CD4-positive, alpha-beta memory T cell (primary cell): ENCODE data around the gene PMVK. TPM values are rescaled to one million over a fixed set of nuclear protein-coding genes. Genes with fewer than 3 reads are reported as not detected.
A peak's percentile ranks its signal among the peaks of the same experiment; 100 is the strongest.

Source experiments
- CTCF ChIA-PET: fragments of 350-600 bp; sonication (Branson Sonifier 250); formaldehyde crosslinking; loops from one replicate; lab custom pipeline; 2021; ENCODE audit warnings: inconsistent platforms; ENCODE audit not compliant: partially characterized antibody; lab: Charles Lee
- POLR2A ChIA-PET: fragments of 350-600 bp; sonication (Branson Sonifier 250); formaldehyde crosslinking; loops from one replicate; lab custom pipeline; 2021; ENCODE audit not compliant: partially characterized antibody; lab: Charles Lee
- DNase-seq, 5 donors: peaks; one replicate each; pipeline versions ENCODE4 v3.0.0 to v3.0.0-alpha.2; 2020 to 2022; ENCODE audit warnings: mixed read lengths in 1 of 5
- H3K27ac ChIP-seq: one replicate; pipeline ENCODE4 v1.7.0; 2013; ENCODE audit warnings: low read depth, low read length
- H3K27me3 ChIP-seq: 2 replicates; pipeline ENCODE4 v1.7.0; 2013; ENCODE audit warnings: mild to moderate bottlenecking, low read length, moderate library complexity; ENCODE audit not compliant: insufficient read depth
- H3K36me3 ChIP-seq: 2 replicates; pipeline ENCODE4 v1.7.0; 2013; ENCODE audit warnings: mild to moderate bottlenecking, low read length, moderate library complexity; ENCODE audit not compliant: insufficient read depth
- H3K4me1 ChIP-seq: 2 replicates; pipeline ENCODE4 v1.7.0; 2013; ENCODE audit warnings: mild to moderate bottlenecking, low read length, moderate library complexity; ENCODE audit not compliant: insufficient read depth
- H3K4me3 ChIP-seq, 2 donors: one replicate each; pipeline ENCODE4 v1.7.0; 2013; ENCODE audit warnings: low read length in 2 of 2, mild to moderate bottlenecking in 1 of 2
- H3K9me3 ChIP-seq, 2 donors: one replicate each; pipeline ENCODE4 v1.7.0; 2013; ENCODE audit warnings: low read length in 2 of 2, control low read depth in 1 of 2; ENCODE audit not compliant: control insufficient read depth in 1 of 2
- H3K27ac Mint-ChIP-seq, 7 donors: one replicate each; pipeline ENCODE4 v1.8.0; 2020 to 2021; ENCODE audit warnings: mixed read lengths in 7 of 7, mild to moderate bottlenecking in 6 of 7, inconsistent platforms in 3 of 7, moderate library complexity in 3 of 7
- H3K27me3 Mint-ChIP-seq, 2 donors: one replicate each; pipeline ENCODE4 v1.8.0; 2020 to 2021; ENCODE audit warnings: mixed read lengths in 2 of 2
- H3K36me3 Mint-ChIP-seq, 2 donors: one replicate each; pipeline ENCODE4 v1.8.0; 2020 to 2021; ENCODE audit warnings: mixed read lengths in 2 of 2, inconsistent platforms in 1 of 2, mild to moderate bottlenecking in 1 of 2
- H3K4me1 Mint-ChIP-seq, 4 donors: one replicate each; pipeline ENCODE4 v1.8.0; 2020 to 2021; ENCODE audit warnings: mixed read lengths in 4 of 4, mild to moderate bottlenecking in 1 of 4
- H3K4me3 Mint-ChIP-seq, 8 donors: one replicate each; pipeline ENCODE4 v1.8.0; 2020 to 2021; ENCODE audit warnings: mixed read lengths in 8 of 8, mild to moderate bottlenecking in 7 of 8, moderate library complexity in 6 of 8, inconsistent platforms in 3 of 8
- H3K9me3 Mint-ChIP-seq, 8 donors: one replicate each; pipeline ENCODE4 v1.8.0; 2020 to 2021; ENCODE audit warnings: mixed read lengths in 8 of 8, mild to moderate bottlenecking in 5 of 8, inconsistent platforms in 3 of 8, moderate library complexity in 1 of 8
- intact Hi-C: fragments of 100-400 bp; cut with micrococcal nuclease; formaldehyde crosslinking; loops from one replicate; pipeline ENCODE4 v1.15.1; 2023
- polyA plus RNA-seq, 2 donors: library from polyadenylated mRNA; unstranded; fragments of 300-500 nt; fragmentation: Illumina TruSeq; gene quantifications; one replicate each; pipeline ENCODE4 v1.2.3, GENCODE V29; 2021
- total RNA-seq, 2 experiments: library from RNA; stranded (reverse); gene quantifications; one replicate each; pipeline ENCODE4 v1.2.3, GENCODE V29; 2021

The PMVK gene
- total and polyA plus RNA-seq, 4 experiments from 2014 or later, result 17.6 to 87.0 (median 41.4) TPM

- ChIA-PET POLR2A (interaction anchor here (0.8 to 1.8 kb wide), 8 partner anchors 9 to 381 kb away, joined by 3 to 6 read pairs (median 4); partner anchors contain the start of genes CKS1B and FLAD1), CTCF (interaction anchor here (0.6 to 8.0 kb wide), 9 partner anchors 13 to 381 kb away, joined by 3 to 65 read pairs (median 3); partner anchors contain the start of genes PBXIP1 and PYGO2)
- no peaks in the 10 kb centered on the region for H3K9me3 ChIP-seq
- H3K36me3 Mint-ChIP-seq, result peaks cover 0 to 30% of the 10 kb centered on the region in 2 donors
- no peaks in the 10 kb centered on the region for H3K27me3 ChIP-seq
- no peaks in the 10 kb centered on the region for H3K27me3 Mint-ChIP-seq
- intact Hi-C loops, result no loop called here
- H3K4me1 Mint-ChIP-seq, result peaks cover 53 to 92% (median 73%) of the 10 kb centered on the region in 4 donors
- H3K27ac ChIP-seq, result peak overlapping the region; percentile 82
- H3K9me3 Mint-ChIP-seq, result peaks cover 0 to 2% (median 0%) of the 10 kb centered on the region in 8 donors
- DNase-seq, result no peak
- H3K4me3 Mint-ChIP-seq, result peak overlapping the region in 7 of 8 donors; percentile 36 to 70 (median 63)
- no peak overlapping the region for H3K4me3 ChIP-seq
- H3K27ac Mint-ChIP-seq, result peak overlapping the region; percentile 90 to 97 (median 93)
- peaks cover 87% of the 10 kb centered on the region for H3K4me1 ChIP-seq
- peaks cover 14% of the 10 kb centered on the region for H3K36me3 ChIP-seq
Observed at GRCh38 chr1:154940213-154940560, 3.7 kb upstream of the PMVK start.

- Mint-ChIP-seq H3K27ac (peak overlapping the region; percentile 92 to 100 (median 97)), H3K27me3 (no peaks in the 10 kb centered on the region), H3K9me3 (no peaks in the 10 kb centered on the region), H3K4me3 (peak overlapping the region; percentile 55 to 99 (median 71)), H3K36me3 (peaks cover 0 to 19% of the 10 kb centered on the region in 2 donors), H3K4me1 (peaks cover 51 to 90% (median 77%) of the 10 kb centered on the region in 4 donors)
- peak overlapping the region; percentile 96 for H3K27ac ChIP-seq
- POLR2A ChIA-PET, result interaction anchor here (0.6 to 4.0 kb wide), 8 partner anchors 10 to 379 kb away, joined by 3 to 51 read pairs (median 14); partner anchors contain the start of genes FLAD1 and PYGO2
- DNase-seq, result no peak
- no peaks in the 10 kb centered on the region for H3K9me3 ChIP-seq
- intact Hi-C loops, result loop anchor here (5.0 kb wide), 2 partner anchors 383 to 462 kb away; partner anchors contain the start of gene RUSC1
- no peaks in the 10 kb centered on the region for H3K27me3 ChIP-seq
- H3K36me3 ChIP-seq, result peaks cover under 1% of the 10 kb centered on the region
- H3K4me3 ChIP-seq, result no peak overlapping the region
- H3K4me1 ChIP-seq, result peaks cover 76% of the 10 kb centered on the region
- CTCF ChIA-PET, result interaction anchor here (0.7 to 8.0 kb wide), 5 partner anchors 14 to 379 kb away, joined by 3 to 65 read pairs (median 7); partner anchors contain the start of genes PBXIP1 and PYGO2
Observed at GRCh38 chr1:154938604-154939399, 2.3 kb upstream of the PMVK start.

GRCh38 chr1:154937988-154938386, 1.5 kb upstream of the PMVK start:
- peak overlapping the region; percentile 97 to 100 (median 99) for H3K27ac Mint-ChIP-seq
- H3K9me3 Mint-ChIP-seq, result no peaks in the 10 kb centered on the region
- H3K4me3 ChIP-seq, result peak overlapping the region; percentile 51 to 93
- H3K27me3 Mint-ChIP-seq, result no peaks in the 10 kb centered on the region
- ChIA-PET POLR2A (interaction anchor here (0.6 to 4.0 kb wide), 11 partner anchors 10 to 378 kb away, joined by 3 to 51 read pairs (median 17); partner anchors contain the start of genes CKS1B, FLAD1, PYGO2 and SHC1), CTCF (interaction anchor here (0.7 to 8.0 kb wide), 6 partner anchors 15 to 378 kb away, joined by 3 to 65 read pairs (median 6); partner anchors contain the start of gene PBXIP1)
- H3K27ac ChIP-seq, result peak overlapping the region; percentile 96
- no peaks in the 10 kb centered on the region for H3K9me3 ChIP-seq
- H3K4me1 Mint-ChIP-seq, result peaks cover 47 to 83% (median 70%) of the 10 kb centered on the region in 4 donors
- H3K4me3 Mint-ChIP-seq, result peak overlapping the region; percentile 93 to 99 (median 97)
- H3K4me1 ChIP-seq, result peaks cover 68% of the 10 kb centered on the region
- no peaks in the 10 kb centered on the region for H3K27me3 ChIP-seq
- DNase-seq, result no peak
- no peaks in the 10 kb centered on the region for H3K36me3 ChIP-seq
- peaks cover 0 to 14% of the 10 kb centered on the region in 2 donors for H3K36me3 Mint-ChIP-seq
- intact Hi-C loops, result loop anchor here (1.0 to 5.0 kb wide), 8 partner anchors 17 to 461 kb away; partner anchors contain the start of genes ADAR, CKS1B, PYGO2 and RUSC1

- Histone ChIP-seq H3K9me3 (no peaks in the 10 kb centered on the region), H3K4me3 (peak overlapping the region; percentile 51 to 93), H3K27ac (peak overlapping the region; percentile 96), H3K4me1 (peaks cover 61% of the 10 kb centered on the region), H3K27me3 (no peaks in the 10 kb centered on the region), H3K36me3 (no peaks in the 10 kb centered on the region)
- Mint-ChIP-seq H3K27ac (peak overlapping the region; percentile 97 to 100 (median 99)), H3K36me3 (peaks cover 0 to 10% of the 10 kb centered on the region in 2 donors), H3K4me1 (peaks cover 40 to 77% (median 64%) of the 10 kb centered on the region in 4 donors), H3K4me3 (peak overlapping the region; percentile 93 to 99 (median 97)), H3K27me3 (no peaks in the 10 kb centered on the region), H3K9me3 (no peaks in the 10 kb centered on the region)
- POLR2A ChIA-PET, result interaction anchor here (0.6 to 4.0 kb wide), 33 partner anchors 8 to 947 kb away, joined by 3 to 51 read pairs (median 7); partner anchors contain the start of genes ADAM15, ADAR, CKS1B and EFNA4
- DNase-seq, result peak; percentile 96 to 98 (median 97)
- CTCF ChIA-PET, result interaction anchor here (0.7 to 8.0 kb wide), 21 partner anchors 9 to 378 kb away, joined by 3 to 65 read pairs (median 5); partner anchors contain the start of genes ADAM15, FLAD1, PBXIP1 and PYGO2
- intact Hi-C loops, result loop anchor here (1.0 to 5.0 kb wide), 8 partner anchors 18 to 460 kb away; partner anchors contain the start of genes ADAR, CKS1B, PYGO2 and RUSC1
Observed at GRCh38 chr1:154937085-154937987, 817 bp upstream of the PMVK start.

- POLR2A ChIA-PET, result interaction anchor here (0.6 to 4.0 kb wide), 45 partner anchors 8 to 1569 kb away, joined by 3 to 51 read pairs (median 5); partner anchors contain the start of genes ADAM15, ADAR, CKS1B and EFNA4
- peak in 1 of 5 donors; percentile 53 for DNase-seq
Observed at GRCh38 chr1:154935749-154936554, 567 bp downstream of the PMVK start.

More at GRCh38 chr1:154935749-154936554, 567 bp downstream of the PMVK start:
- intact Hi-C loops, result loop anchor here (1.0 to 5.0 kb wide), 6 partner anchors 39 to 459 kb away; partner anchors contain the start of genes ADAR, CKS1B, FLAD1 and RUSC1
- peak overlapping the region; percentile 97 to 100 (median 99) for H3K27ac Mint-ChIP-seq
- no peaks in the 10 kb centered on the region for H3K27me3 Mint-ChIP-seq
- Histone ChIP-seq H3K36me3 (no peaks in the 10 kb centered on the region), H3K9me3 (no peaks in the 10 kb centered on the region), H3K27me3 (no peaks in the 10 kb centered on the region), H3K27ac (peak overlapping the region; percentile 96), H3K4me3 (peak overlapping the region; percentile 51 to 93), H3K4me1 (peaks cover 48% of the 10 kb centered on the region)
- CTCF ChIA-PET, result interaction anchor here (0.6 to 8.0 kb wide), 28 partner anchors 10 to 376 kb away, joined by 3 to 65 read pairs (median 4); partner anchors contain the start of genes ADAM15, FLAD1, PBXIP1 and PYGO2
- no peaks in the 10 kb centered on the region for H3K9me3 Mint-ChIP-seq
- peaks cover 0 to 15% of the 10 kb centered on the region in 2 donors for H3K36me3 Mint-ChIP-seq
- peak overlapping the region; percentile 93 to 99 (median 97) for H3K4me3 Mint-ChIP-seq
- peaks cover 32 to 63% (median 52%) of the 10 kb centered on the region in 4 donors for H3K4me1 Mint-ChIP-seq
